Stimulated activated CD8-positive, alpha-beta memory T cell treated with anti-CD3 and anti-CD28 coated beads, Interleukin-12 subunit alpha, Interleukin-12 subunit beta, amount 100 ng/mL, for 24 hours (primary cell): Measurements from ENCODE around the gene NFE2L3.
"Not testable (repeated sequence)": the region's sequence is repeated elsewhere in the genome, so short reads cannot be mapped to it uniquely, and the experiment has no call there.

ENCODE experiments used
- DNase-seq: peaks from one replicate; pipeline ENCODE4 v3.0.0-alpha.2; 2020; ENCODE audit errors: extremely low read depth

NFE2L3 gene

GRCh38 chr7:26186364-26187311, 34.6 kb downstream of the NFE2L3 start:
- DNase-seq: no peak

- DNase-seq: no peak
Measured at GRCh38 chr7:26187380-26188205, 35.6 kb downstream of the NFE2L3 start.

- no peak for DNase-seq
Measured at GRCh38 chr7:26188206-26188956, 36.4 kb downstream of the NFE2L3 start.

GRCh38 chr7:26188957-26189541, 37.1 kb downstream of the NFE2L3 start:
- DNase-seq: no peak

GRCh38 chr7:26189697-26190096, 37.7 kb downstream of the NFE2L3 start:
- no peak for DNase-seq

GRCh38 chr7:26190417-26190869, 38.4 kb downstream of the NFE2L3 start:
- no peak for DNase-seq

- DNase-seq: no peak
Measured at GRCh38 chr7:26191233-26191973, 39.4 kb downstream of the NFE2L3 start.

- DNase-seq: no peak
Measured at GRCh38 chr7:26191974-26192479, 40.0 kb downstream of the NFE2L3 start.

- DNase-seq: no peak
Measured at GRCh38 chr7:26192485-26193087, 40.6 kb downstream of the NFE2L3 start.

GRCh38 chr7:26193432-26194207, 41.6 kb downstream of the NFE2L3 start:
- DNase-seq: no peak

GRCh38 chr7:26194764-26195163, 42.8 kb downstream of the NFE2L3 start:
- not testable (repeated sequence) for DNase-seq

- DNase-seq: no peak
Measured at GRCh38 chr7:26195182-26195581, 43.2 kb downstream of the NFE2L3 start.

GRCh38 chr7:26195867-26196657, 44.1 kb downstream of the NFE2L3 start:
- no peak for DNase-seq

GRCh38 chr7:26197153-26198115, 45.4 kb downstream of the NFE2L3 start:
- DNase-seq: no peak

- DNase-seq: no peak
Measured at GRCh38 chr7:26198133-26198780, 46.3 kb downstream of the NFE2L3 start.

GRCh38 chr7:26198781-26199169, 46.8 kb downstream of the NFE2L3 start:
- no peak for DNase-seq
